Testis (tissue), 2 donors: ENCODE measurements around the gene SARDH.

Source experiments
- CTCF ChIP-seq, 3 experiments: fragments of 450-650 bp in 2 of 3; fragments of 200-600 bp in 1 of 3; sonication (generic) in 1 of 3; IDR thresholded peaks; one replicate each; pipeline ENCODE4 v1.5.1; 2016 to 2019; ENCODE audit warnings: antibody characterized with exemption in 3 of 3, mild to moderate bottlenecking in 2 of 3, moderate library complexity in 1 of 3
- POLR2A ChIP-seq: fragments of 450-650 bp; IDR thresholded peaks from one replicate; pipeline ENCODE4 v1.6.1; 2017; ENCODE audit warnings: antibody characterized with exemption, mild to moderate bottlenecking, moderate library complexity

DNA sequence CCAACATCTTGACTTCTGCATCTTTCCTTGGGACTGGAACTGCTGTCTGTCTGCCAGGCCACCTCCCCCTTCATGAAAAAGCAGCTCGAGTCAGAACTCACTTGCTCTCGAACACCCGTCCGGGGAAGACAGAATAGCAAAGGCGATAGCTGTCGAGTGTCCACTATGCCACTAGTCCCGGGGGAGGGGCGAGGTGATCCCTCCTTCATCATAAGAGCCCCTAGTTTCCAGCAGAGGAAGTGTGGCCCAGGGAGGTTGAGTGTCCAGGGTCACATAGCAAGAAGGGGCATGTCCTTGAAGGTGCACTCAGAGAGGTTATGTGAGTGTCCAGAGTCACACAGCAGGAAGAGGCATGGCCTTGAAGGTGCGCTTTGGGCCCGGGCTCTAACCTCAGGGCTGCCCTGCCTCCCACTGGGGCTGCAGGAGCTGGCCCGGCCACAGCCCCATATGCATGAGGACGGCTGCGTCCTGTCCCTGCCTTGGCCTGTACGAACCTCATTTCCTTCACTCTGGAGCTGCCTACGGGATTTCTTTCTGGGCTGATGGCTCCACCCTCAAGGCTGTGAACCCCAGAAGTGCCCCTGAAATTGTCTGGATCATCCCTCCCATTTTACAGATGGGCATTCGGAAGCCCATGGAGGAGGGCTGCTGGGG lies 95.3 kb downstream of the SARDH start:
- TF ChIP-seq CTCF (IDR thresholded peaks at IDR 0.05) (no peak), POLR2A (no peak)
